GM12891 (cell line): ENCODE data around the gene ZNG1A.
"Not testable (repeated sequence)": the region's sequence is repeated elsewhere in the genome, so short reads cannot be mapped to it uniquely, and the experiment has no call there.

Source experiments
- PAX5 ChIP-seq: IDR thresholded peaks from 2 replicates; pipeline ENCODE4 v1.6.1; 2011; ENCODE audit warnings: low read length, moderate library complexity, mild to moderate bottlenecking; ENCODE audit not compliant: insufficient read depth, severe bottlenecking
- POLR2A ChIP-seq: IDR thresholded peaks from 2 replicates; pipeline ENCODE4 v1.6.1; 2011; ENCODE audit warnings: low read depth, low read length, control low read depth
- POLR2AphosphoS5 ChIP-seq: IDR thresholded peaks from 2 replicates; pipeline ENCODE4 v1.6.1; 2011; ENCODE audit warnings: low read depth, low read length, control low read depth
- TAF1 ChIP-seq: IDR thresholded peaks from 2 replicates; pipeline ENCODE4 v1.6.1; 2011; ENCODE audit warnings: low read depth, low read length, control low read depth

- TF ChIP-seq POLR2A, POLR2AphosphoS5, PAX5, TAF1: not testable (repeated sequence)
Measured at GRCh38 chr9:117144-117994, 61.5 kb downstream of the ZNG1A start.
